GM18861 (cell line): Measurements from ENCODE around the gene ARHGAP36.

ENCODE experiments used
- ATAC-seq: cut with Tn5 transposase; IDR thresholded peaks from one replicate; pipeline ENCODE4 v1.9.1; 2021; ENCODE audit not compliant: unreplicated experiment

Gene ARHGAP36, protein sequence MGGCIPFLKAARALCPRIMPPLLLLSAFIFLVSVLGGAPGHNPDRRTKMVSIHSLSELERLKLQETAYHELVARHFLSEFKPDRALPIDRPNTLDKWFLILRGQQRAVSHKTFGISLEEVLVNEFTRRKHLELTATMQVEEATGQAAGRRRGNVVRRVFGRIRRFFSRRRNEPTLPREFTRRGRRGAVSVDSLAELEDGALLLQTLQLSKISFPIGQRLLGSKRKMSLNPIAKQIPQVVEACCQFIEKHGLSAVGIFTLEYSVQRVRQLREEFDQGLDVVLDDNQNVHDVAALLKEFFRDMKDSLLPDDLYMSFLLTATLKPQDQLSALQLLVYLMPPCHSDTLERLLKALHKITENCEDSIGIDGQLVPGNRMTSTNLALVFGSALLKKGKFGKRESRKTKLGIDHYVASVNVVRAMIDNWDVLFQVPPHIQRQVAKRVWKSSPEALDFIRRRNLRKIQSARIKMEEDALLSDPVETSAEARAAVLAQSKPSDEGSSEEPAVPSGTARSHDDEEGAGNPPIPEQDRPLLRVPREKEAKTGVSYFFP

DNA sequence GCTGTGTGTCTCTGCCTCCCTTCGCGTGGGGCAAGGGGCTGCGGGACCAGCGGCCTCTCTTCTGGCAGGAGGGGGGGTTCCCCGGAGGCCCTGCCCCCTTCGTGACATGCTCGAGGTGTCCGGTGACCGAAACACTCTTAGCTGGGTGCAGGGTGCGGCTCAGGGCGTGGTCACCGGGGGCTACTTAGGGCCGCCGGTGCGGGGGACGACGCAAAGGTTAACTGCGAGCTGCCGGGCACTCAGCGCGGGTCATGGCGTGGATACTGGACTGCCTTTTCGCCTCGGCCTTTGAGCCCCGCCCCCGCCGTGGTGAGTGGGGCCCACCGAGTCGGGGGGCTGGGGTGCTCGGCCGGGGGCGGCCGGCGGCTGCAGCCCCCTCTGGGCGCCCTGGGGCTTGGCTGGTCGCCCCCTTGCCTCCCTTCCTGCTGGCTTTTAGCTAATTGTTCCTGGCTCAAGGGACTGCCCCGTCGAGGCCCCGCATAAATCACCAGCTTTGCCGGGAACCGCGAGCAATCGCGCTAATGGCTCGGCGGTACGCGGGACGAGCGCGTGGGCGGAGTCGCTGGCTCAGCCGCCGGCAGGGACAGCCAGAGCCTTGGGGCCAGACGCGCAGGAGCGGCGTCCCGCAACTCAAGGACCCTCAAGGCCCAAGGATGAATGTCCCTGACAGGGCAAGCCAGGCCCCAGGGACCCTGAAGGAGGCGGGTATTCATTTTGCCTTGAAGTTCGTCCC, at the start of gene ARHGAP36:
TSS of gene ARHGAP36 (plus strand) at position 211 of the 733 bp plus-strand sequence. CDS start 23,320 bp downstream, outside the sequence.
- no peak for ATAC-seq

DNA sequence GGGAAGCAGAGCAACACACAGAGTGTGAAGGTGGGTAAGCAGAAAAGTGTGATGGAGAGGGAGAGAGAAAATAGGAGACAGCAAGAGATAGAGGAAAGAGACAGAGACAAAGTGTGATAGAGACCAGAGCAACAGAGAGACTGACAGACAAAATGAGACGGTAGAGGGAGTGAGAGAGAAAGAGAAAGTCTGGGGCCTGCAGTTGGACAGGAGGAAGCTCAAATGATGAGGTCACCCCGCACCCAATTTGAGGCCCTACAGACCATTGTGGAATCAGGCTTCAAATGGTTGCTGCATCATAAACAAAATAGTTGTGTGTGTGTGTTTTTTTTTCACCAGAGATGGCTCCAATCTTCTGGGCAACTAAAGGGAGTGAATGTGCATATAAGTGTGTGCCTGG, 48.0 kb upstream of the ARHGAP36 start:
- ATAC-seq: no peak

DNA sequence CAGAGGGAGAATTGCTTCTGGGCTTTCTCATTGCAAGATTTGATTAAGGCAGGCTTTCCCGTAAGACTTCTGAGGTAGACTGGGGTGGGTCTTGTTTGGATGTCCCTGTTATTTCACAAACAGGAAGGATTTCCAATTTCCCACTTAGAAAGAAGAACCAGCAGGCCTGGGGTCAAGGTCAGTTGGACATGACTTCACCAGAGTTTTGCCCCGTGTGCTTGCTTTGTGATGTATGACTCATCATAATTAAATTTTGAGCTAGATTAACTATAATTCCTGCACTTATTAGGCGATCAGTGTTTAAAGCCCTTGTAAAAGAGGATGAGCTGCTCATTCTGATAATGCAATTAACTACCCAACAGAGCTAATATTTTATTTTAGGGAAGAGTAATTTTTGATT, 32.8 kb upstream of the ARHGAP36 start:
- no peak for ATAC-seq

DNA sequence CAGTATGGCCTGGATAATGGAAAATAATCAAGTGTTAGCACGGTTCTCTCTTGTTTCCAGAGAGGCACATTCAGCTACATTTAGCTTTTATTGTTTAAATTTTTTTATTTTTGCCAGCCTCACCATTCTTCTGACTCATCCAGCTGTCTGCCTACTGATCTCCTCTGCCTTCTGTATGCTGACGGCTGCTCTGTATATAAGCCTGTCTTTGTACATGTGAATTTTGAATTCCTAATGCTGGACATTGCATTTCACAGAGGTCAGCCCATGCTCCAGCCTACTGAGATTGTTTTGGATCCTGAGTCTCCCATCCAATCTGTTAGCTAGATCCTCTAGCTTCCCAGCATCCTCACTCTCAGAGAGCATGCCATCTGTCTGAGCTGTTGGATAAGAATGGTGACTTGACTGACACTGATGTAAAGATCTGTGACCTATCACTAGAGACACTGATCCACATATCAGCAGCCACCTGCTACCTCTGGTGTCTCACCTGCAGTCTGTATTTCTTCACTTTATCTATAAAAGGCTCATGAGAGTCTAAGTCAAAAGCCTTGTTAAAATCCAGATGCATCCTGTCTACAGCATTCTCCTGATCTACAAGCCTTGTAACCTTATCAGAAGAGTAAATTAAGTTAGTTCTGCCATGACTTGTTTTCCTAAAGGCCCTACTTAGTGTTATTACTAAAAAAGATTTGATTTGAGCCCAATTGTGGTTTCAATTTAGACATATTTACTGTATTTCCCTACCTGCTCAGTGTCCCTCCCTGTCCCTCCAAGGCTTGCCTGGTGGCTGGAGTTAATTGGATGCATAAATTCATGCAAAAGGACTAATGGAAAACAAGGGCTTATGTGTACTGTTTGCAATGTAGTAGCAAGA, 25.6 kb upstream of the ARHGAP36 start:
- ATAC-seq: no peak

DNA sequence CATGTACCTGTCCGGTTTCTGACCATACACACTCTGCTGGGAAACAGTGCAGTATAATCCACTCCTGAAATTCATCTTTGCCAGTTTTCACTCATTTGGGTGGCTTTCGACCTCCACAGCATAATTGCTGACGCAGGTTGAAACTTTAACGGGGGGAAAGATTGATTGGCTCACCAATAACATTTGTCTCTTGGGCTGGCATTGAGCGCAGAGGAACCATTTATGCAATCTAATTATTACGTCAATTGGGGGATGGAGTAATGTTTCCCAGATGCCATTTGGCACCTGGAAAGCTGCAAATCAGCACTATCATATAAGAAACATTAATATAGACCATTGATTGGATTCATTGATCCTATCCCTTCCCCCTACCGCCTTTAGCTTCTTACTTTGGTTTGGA, 24.1 kb upstream of the ARHGAP36 start:
- ATAC-seq: no peak

DNA sequence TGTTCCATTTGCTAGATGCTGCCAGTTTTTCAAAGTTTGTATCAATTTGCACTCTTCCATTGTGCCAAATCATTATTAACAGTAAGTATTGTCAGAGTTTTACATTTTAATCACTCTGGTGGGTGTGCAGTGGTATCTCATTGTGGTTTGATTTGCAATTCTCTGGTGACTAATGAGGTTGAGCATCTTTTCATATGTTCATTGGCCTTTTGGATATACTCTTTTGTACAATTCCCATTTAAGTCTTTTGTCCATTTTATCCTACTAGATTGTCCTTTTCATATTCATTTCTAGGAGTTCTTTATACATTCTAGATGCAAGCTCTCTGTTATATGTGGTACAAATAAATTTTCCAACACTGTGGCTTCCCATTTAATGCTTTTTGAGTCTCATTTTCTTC, 17.4 kb upstream of the ARHGAP36 start:
- no peak for ATAC-seq

DNA sequence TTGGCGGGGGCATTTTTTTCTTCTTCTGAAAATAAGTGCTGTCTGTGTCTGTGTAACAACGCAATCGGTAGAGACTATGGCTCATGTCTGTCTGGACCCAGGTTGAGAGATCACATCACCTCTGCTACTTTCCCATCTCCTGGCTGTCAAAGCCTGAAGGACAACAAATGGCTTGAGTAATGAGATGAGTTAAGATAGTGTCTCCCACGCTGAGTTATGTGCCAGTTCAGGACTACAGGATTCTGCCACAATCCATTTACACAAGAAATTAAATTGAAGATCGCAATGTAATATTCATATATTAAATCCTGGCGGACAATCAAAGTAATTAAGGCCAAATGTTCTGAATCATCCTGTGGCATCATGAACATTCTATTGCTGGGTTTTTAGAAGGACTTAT, 16.5 kb upstream of the ARHGAP36 start:
- ATAC-seq: no peak

DNA sequence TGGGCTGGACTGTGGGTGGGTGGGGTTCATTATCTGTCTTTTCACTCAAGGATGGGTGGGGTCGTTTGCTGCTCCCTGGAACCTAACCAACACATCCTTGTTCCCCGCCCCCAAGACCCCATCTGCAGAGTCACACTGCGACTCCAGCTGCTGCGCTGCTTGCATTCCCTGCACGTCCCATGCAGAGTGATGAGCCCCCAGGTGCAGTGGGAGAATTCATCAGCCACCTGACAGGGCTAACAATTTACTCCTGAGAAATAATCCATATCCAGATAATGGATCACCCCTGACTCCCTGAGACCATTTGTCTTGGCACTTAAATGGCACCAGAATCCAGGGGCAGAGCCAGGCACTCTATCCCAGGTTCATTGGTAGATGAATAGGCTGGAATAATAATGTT, 12.4 kb upstream of the ARHGAP36 start:
- no peak for ATAC-seq

DNA sequence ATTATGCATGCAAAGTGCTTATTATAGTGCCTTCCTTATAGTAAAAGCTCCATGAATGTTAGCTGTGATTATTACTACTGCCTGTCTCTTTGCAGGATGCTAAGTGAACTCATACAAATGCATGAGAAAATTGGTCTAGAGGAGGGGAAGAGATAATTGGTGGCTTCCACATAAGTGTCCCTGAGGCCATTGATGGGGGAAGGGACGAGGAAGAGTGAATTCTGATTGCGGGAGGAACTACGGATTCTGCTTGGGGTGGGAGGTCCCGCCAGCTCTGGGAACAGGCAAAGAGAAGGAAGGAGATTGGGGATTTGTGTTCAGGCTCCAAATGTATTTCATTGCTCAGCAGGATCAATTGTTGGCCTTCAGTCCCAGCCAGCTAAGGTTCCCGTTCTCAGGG, 11.6 kb upstream of the ARHGAP36 start:
- no peak for ATAC-seq

DNA sequence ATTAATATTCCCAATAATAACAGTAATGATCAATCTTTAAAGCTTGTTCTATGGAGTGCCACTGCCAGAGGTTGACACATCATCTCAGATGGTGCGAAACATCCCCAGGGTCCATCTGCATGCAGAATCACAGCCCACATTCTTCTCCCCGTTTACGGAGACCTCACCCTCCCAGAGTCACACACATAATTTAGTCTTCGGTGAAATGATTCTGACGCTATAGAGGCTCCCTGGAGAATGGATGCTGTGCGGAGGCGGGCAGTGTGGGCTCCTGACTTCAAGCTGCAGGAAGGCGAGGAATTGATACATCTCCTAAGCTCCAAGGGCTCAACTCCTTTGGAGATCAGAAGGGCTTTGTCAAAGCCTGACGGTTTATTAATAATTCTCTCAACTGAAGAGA, 11.0 kb upstream of the ARHGAP36 start:
- no peak for ATAC-seq

DNA sequence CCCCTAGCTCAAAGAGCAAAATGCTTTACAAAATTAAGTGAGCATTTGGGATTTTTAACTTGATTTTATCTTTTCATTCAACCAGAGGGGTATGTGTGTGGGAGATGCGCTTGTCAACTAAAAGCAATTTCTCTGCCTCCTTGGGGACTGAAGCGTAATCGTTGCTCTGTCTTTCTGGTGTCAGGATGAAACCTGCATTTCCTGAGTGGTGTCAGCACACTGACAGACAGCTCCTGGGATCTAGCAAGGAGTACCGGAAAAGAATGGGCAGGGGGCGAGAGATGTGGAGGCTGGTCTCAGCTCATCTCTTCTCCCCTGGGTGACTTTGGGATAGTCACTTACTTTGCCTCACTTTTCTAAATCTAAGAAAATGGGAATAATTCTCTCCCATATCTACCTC, 5.1 kb upstream of the ARHGAP36 start:
- no peak for ATAC-seq

DNA sequence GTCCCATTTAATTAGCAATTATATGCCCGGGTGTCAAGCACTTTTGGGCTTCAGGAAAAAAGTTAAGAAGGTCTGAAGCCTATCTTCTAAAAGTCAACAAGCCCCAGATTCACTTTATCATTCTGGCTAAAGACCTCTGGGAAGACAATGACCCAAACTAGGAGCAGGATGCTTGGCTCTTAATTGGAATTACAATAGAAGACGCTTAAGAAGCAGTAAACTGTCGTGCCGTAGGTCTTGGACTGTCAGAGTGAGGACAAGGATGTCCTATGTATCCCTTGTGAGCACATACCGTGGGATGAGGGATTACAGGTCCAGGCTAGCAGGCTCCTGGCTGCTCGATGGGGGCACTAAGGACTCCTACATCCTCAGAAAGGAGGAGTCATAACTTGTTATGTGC, 3.2 kb upstream of the ARHGAP36 start:
- no peak for ATAC-seq

DNA sequence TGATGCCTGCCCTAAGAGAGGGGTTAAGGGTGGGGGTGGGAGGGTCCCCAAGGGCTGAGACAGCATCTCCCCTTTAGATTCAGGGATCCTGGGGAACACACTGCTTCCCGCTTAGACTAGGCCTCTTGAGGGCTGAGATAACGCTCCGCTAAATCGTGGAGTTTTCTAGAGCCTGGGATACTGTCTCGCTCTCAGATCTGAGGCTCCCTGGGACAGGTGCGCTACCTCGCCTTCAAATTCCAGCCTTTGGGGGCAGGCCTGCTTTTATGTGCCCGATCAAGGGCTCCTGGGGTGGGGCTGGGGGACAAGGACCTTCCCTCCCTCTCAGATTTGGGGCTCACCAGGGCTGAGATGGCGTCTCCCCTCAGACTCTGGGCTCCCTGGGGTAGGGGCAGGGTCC, 440 bp upstream of the ARHGAP36 start:
- ATAC-seq: no peak

DNA sequence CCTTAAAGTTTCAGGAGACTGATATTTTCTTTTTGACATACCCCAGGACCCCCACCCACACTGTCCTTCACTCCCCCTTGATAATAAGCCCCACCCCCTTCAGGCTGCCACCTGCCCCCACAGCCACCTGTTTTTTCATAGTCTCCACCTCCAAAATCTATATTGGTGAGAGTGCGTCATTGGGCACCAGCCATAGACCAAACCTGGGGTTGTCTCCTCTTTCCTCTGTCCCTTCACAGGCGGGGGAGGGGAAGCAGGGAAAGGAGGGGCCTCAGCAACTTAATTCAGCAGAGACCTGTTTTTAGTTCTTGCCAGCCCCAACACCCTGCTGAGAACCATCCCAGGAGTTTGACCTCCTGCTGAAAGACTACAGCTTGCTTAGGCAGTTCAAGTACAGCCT, 1.1 kb downstream of the ARHGAP36 start:
- ATAC-seq: no peak

DNA sequence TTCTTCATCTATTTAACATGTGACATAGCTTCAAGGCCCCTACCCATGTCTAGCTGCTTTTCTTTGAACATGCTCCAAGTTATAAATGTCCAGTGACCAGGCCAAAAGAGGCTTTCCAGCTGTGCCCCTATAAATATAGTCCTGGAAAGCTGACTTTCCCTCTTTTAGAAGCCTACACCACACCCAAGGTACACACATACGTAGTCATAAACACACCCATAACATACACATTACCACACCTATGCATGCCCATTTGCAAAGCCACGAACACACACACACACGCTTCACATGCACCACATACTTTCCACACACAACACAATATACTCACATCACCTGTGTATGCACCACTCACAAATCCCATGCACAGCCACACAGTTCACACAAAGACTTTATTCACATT, 2.0 kb downstream of the ARHGAP36 start:
- no peak for ATAC-seq

DNA sequence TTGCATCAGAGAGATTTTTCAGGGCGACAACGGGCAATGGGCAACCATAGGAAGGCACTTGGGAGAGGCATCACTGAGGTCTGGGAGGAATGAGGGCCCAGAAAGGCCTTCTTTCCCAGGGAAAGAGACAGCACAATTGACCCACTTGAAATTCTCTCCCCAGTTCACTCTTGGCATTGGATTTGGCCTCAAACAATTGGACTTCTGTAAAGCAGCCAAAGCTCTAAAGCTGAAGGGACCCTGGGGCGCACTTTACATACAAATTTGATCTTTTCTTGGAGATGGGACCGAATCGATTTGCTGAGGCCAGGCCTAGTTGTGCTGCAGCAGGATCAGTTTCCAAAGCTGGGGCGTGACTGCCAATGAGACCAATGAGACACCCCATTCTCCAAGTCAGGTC, 3.2 kb downstream of the ARHGAP36 start:
- ATAC-seq: no peak

DNA sequence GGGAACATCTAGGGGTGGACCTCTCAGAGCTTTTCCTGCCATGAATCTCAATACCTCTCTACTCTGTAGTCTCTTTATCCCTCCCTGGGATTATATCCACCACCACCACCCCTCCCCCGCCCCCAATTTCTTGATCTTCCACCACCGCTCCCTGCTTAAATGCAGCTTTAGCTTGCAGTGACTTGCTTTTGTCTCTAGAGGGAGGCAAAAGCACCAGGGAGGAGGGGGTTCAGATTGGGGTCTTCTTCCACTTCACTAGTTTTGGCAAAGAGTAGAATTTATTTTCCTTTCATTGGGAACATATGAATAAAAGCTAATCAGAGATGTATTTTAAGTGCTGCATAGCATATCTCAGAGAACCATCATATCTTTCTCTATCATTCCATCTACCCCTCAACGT, 5.5 kb downstream of the ARHGAP36 start:
- no peak for ATAC-seq

DNA sequence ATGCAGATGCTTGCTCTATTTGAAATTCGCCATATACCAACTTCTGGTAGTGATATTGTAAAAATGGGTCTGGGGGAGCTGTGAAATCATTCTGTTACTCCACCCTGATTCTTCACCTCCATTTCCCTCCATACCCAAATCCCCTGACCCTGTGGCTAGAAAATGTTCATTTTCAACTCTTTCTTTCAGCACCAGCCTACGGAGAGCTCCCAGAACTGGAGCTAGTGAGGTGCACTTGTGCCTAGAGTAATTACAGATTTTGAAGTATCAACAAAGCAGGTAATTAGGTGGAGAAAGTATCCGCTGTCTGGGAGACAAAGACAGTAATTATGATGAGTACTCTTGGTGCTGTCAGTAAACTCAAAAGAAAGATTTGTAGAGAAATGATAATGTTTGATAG, 8.1 kb downstream of the ARHGAP36 start:
- no peak for ATAC-seq

DNA sequence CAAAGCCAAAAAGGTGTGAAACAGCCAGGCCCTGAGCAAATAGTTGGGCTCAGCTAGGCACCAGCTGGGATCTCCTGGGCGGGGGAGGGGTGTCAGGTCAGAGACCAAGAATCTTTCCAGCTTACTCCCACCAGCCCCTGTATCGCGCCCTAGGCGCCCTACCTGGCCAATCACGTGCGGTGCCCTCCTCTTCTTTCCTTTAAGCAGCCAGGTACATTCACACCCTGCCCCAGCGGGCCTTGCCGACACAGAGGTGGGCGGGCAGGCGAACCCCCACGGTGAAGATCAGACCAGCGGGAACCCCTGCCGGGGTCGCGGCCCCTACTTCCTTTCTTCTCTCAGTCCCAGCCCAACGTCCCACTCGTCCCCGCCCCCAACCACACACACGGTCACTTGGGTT, 9.1 kb downstream of the ARHGAP36 start:
- no peak for ATAC-seq

DNA sequence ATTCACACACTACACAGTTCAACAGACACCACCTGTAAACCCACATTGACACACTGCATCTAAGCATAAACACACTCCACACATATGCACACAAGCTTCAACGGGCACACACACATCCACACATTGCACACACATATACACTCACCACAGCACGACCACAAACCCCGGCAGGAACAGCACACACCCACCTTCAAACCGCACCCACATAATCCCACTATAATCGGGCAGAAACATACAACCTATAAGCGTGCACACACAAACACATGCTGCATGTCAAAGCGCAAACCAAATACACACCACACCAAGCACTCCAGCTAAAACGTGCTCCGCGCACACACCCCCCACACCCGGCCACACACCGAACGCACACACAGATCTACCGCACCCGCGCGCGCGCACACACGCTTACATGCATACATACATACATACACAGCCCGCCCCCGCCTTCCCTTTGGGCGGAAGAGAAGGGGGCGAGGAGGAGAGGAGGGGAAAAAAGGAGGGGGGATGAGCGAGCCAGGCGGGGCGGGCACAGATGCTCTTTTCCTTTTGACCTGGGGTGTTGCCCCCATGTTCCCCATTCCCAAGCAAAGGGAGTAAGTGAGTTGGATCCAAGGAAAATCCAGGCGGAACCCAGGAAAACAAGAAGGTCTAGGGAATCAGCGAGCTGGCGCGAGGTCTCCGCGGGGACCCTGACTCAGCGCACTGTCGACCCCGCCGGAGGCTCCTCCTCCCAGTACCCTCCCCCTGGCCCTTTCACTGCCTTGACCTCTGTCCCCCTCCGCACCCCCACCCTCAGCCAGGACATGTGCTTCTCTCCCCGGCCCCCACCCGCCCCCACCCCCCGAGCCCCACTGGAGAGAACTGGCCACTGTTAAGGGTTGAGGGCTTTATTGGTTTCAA, 9.9 kb downstream of the ARHGAP36 start:
- ATAC-seq: no peak
